Kidney epithelial cell (primary cell): ENCODE results near the gene CANT1. TPM values are rescaled to one million over a fixed set of nuclear protein-coding genes. Genes with fewer than 3 reads are reported as not detected.

Experiments
- DNase-seq: peaks from one replicate; pipeline ENCODE4 v3.0.0-alpha.2; 2010; ENCODE audit warnings: low read depth
- H3K27me3 ChIP-seq: 2 replicates; pipeline ENCODE4 v1.6.0; 2011; ENCODE audit warnings: low read length; ENCODE audit not compliant: control insufficient read depth, insufficient read depth
- H3K36me3 ChIP-seq: 2 replicates; pipeline ENCODE4 v1.5.1; 2011; ENCODE audit warnings: low read length; ENCODE audit not compliant: control insufficient read depth, insufficient read depth
- H3K4me3 ChIP-seq: 2 replicates; pipeline ENCODE4 v1.5.1; 2011; ENCODE audit warnings: low read depth, mild to moderate bottlenecking, control low read depth, low read length
- CTCF ChIP-seq: IDR thresholded peaks from 2 replicates; pipeline ENCODE4 v1.5.1; 2011; ENCODE audit warnings: mild to moderate bottlenecking, moderate library complexity, low read length, control low read depth, inconsistent platforms; ENCODE audit not compliant: insufficient read depth, poor library complexity, severe bottlenecking
- total RNA-seq: library from RNA; depleted of rRNA; stranded (reverse); fragments of >200 nt; gene quantifications from 2 replicates; pipeline ENCODE4 v1.2.3, GENCODE V29; 2015

The CANT1 gene
- total RNA-seq, 1 donor from 2014 or later, result 54.6 TPM

GRCh38 chr17:79045001-79045729, 35.6 kb upstream of the CANT1 start:
- Histone ChIP-seq H3K27me3 (peaks cover 9% of the 10 kb centered on the region), H3K4me3 (no peak overlapping the region), H3K36me3 (no peaks in the 10 kb centered on the region)
- DNase-seq, result no peak
- no peak for TF ChIP-seq CTCF

GRCh38 chr17:79044462-79044861, 34.9 kb upstream of the CANT1 start:
- no peak for DNase-seq
- no peak overlapping the region for H3K4me3 ChIP-seq
- H3K27me3 ChIP-seq, result peaks cover 7% of the 10 kb centered on the region
- TF ChIP-seq CTCF, result no peak
- no peaks in the 10 kb centered on the region for H3K36me3 ChIP-seq

- no peak for DNase-seq
- H3K36me3 ChIP-seq, result no peaks in the 10 kb centered on the region
Measured at GRCh38 chr17:79043931-79044320, 34.4 kb upstream of the CANT1 start.

GRCh38 chr17:79043191-79043930, 33.8 kb upstream of the CANT1 start:
- Histone ChIP-seq H3K27me3 (peaks cover 2% of the 10 kb centered on the region), H3K36me3 (no peaks in the 10 kb centered on the region), H3K4me3 (no peak overlapping the region)
- DNase-seq, result no peak
- no peak for TF ChIP-seq CTCF

More at GRCh38 chr17:79043931-79044320, 34.4 kb upstream of the CANT1 start:
- H3K27me3 ChIP-seq, result peaks cover 3% of the 10 kb centered on the region
- H3K4me3 ChIP-seq, result no peak overlapping the region
- no peak for TF ChIP-seq CTCF

GRCh38 chr17:79042421-79043190, 33.0 kb upstream of the CANT1 start:
- peak; percentile 53 for TF ChIP-seq CTCF
- H3K4me3 ChIP-seq, result no peak overlapping the region
- DNase-seq, result no peak
- no peaks in the 10 kb centered on the region for H3K36me3 ChIP-seq
- H3K27me3 ChIP-seq, result peaks cover 2% of the 10 kb centered on the region
